H1 (cell line): ENCODE data around the gene LDLRAD4. TPM values are rescaled to one million over a fixed set of nuclear protein-coding genes. Genes with fewer than 3 reads are reported as not detected.
A peak's percentile ranks its signal among the peaks of the same experiment; 100 is the strongest.

ENCODE experiments used
- CTCF ChIA-PET: fragments of 300-600 bp; sonication (Branson Sonifier 250); formaldehyde crosslinking; loops from one replicate; lab custom pipeline; 2021; ENCODE audit not compliant: partially characterized antibody; lab: Charles Lee
- POLR2A ChIA-PET: fragments of 300-600 bp; sonication (Branson Sonifier 250); formaldehyde crosslinking; loops from one replicate; lab custom pipeline; 2021; ENCODE audit warnings: inconsistent platforms; ENCODE audit not compliant: partially characterized antibody; lab: Charles Lee
- DNase-seq, 2 experiments: peaks; one replicate each; pipeline versions ENCODE4 v3.0.0 to v3.0.0-alpha.2; 2010 to 2022; ENCODE audit warnings: low spot score in 2 of 2, low read depth in 1 of 2, mixed read lengths in 1 of 2
- FAIRE-seq: peaks from 2 replicates; lab custom pipeline; 2011; peaks lifted over from hg19 to GRCh38; lab: Jason Lieb, UNC
- H2AFZ ChIP-seq: 2 replicates; pipeline ENCODE4 v1.8.1; 2012; ENCODE audit warnings: low read length, inconsistent platforms
- H2AK5ac ChIP-seq: 2 replicates; pipeline ENCODE4 v1.6.1; 2013; ENCODE audit warnings: low read depth, low read length
- H2BK120ac ChIP-seq: replicated peaks from 2 replicates; pipeline ENCODE3; 2013; ENCODE audit warnings: low read depth, low read length, inconsistent platforms
- H2BK12ac ChIP-seq: 2 replicates; pipeline ENCODE4 v1.6.1; 2013; ENCODE audit warnings: low read depth, low read length
- H2BK15ac ChIP-seq: 2 replicates; pipeline ENCODE4 v1.6.1; 2013; ENCODE audit warnings: low read length
- H2BK20ac ChIP-seq: 2 replicates; pipeline ENCODE4 v1.6.1; 2013; ENCODE audit warnings: low read length
- H2BK5ac ChIP-seq: 2 replicates; pipeline ENCODE4 v1.6.1; 2013; ENCODE audit warnings: low read depth, low read length
- H3K14ac ChIP-seq: 2 replicates; pipeline ENCODE4 v1.6.1; 2013; ENCODE audit warnings: inconsistent platforms; ENCODE audit not compliant: insufficient read length
- H3K18ac ChIP-seq: 2 replicates; pipeline ENCODE4 v1.6.1; 2013; ENCODE audit warnings: low read length; ENCODE audit errors: extremely low read depth
- H3K23ac ChIP-seq: 2 replicates; pipeline ENCODE4 v1.6.1; 2013; ENCODE audit warnings: inconsistent platforms; ENCODE audit not compliant: insufficient read length
- H3K23me2 ChIP-seq: 2 replicates; pipeline ENCODE4 v1.6.1; 2013; ENCODE audit warnings: low read depth, low read length
- H3K27ac ChIP-seq: 2 replicates; pipeline ENCODE4 v1.6.1; 2011; ENCODE audit warnings: low read depth, low read length, inconsistent platforms
- H3K27me3 ChIP-seq, 4 experiments: replicated peaks in 1 of 4; 1 replicate in 1 of 4; 2 replicates in 3 of 4; pipeline versions ENCODE4 v1.6.1 to v1.8.1; 2011 to 2013; ENCODE audit warnings: low read length in 3 of 4, mild to moderate bottlenecking in 3 of 4, inconsistent platforms in 2 of 4, mixed read lengths in 2 of 4, moderate library complexity in 1 of 4; ENCODE audit not compliant: control insufficient read depth in 3 of 4, insufficient read depth in 3 of 4; ENCODE audit errors: extremely low read depth in 1 of 4
- H3K36me3 ChIP-seq, 4 experiments: 2 replicates each; pipeline versions ENCODE4 v1.6.1 to v1.8.1; 2011 to 2013; ENCODE audit warnings: mild to moderate bottlenecking in 4 of 4, low read length in 3 of 4, moderate library complexity in 2 of 4, control low read depth in 1 of 4, inconsistent platforms in 1 of 4; ENCODE audit not compliant: insufficient read depth in 4 of 4, control insufficient read depth in 2 of 4
- H3K4ac ChIP-seq: replicated peaks from 2 replicates; pipeline ENCODE3; 2013; ENCODE audit warnings: low read length, low read depth, mixed read lengths, inconsistent platforms; ENCODE audit not compliant: insufficient read length
- H3K4me1 ChIP-seq, 4 experiments: replicated peaks in 1 of 4; 1 replicate in 1 of 4; 2 replicates in 3 of 4; pipeline versions ENCODE4 v1.6.1 to v1.8.1; 2011 to 2013; ENCODE audit warnings: low read length in 3 of 4, inconsistent platforms in 2 of 4, mixed read lengths in 1 of 4; ENCODE audit not compliant: insufficient read depth in 4 of 4, control insufficient read depth in 3 of 4
- H3K4me2 ChIP-seq, 2 experiments: 2 replicates each; pipeline versions ENCODE4 v1.6.1 to v1.8.1; 2011 to 2013; ENCODE audit warnings: low read depth in 2 of 2, low read length in 2 of 2, control low read depth in 1 of 2, inconsistent platforms in 1 of 2, mild to moderate bottlenecking in 1 of 2; ENCODE audit not compliant: insufficient read depth in 1 of 2
- H3K4me3 ChIP-seq, 4 experiments: fragments of 200-600, 300-600 bp in 1 of 4; sonication (generic), shearing (Covaris generic), sonication (Bioruptor Twin) in 1 of 4; 2 replicates each; pipeline versions ENCODE4 v1.5.1 to v1.8.1; 2011 to 2016; ENCODE audit warnings: low read length in 4 of 4, low read depth in 3 of 4, control low read depth in 2 of 4, inconsistent platforms in 2 of 4, mild to moderate bottlenecking in 2 of 4, mixed read lengths in 1 of 4, moderate library complexity in 1 of 4; ENCODE audit not compliant: insufficient read depth in 2 of 4; ENCODE audit errors: extremely low read depth in 1 of 4
- H3K56ac ChIP-seq: replicated peaks from 2 replicates; pipeline ENCODE3; 2013; ENCODE audit warnings: low read depth, mild to moderate bottlenecking, mixed read lengths, low read length, inconsistent platforms; ENCODE audit not compliant: insufficient read length
- H3K79me1 ChIP-seq: 2 replicates; pipeline ENCODE4 v1.6.1; 2013; ENCODE audit warnings: low read depth, low read length, control low read depth
- H3K79me2 ChIP-seq, 2 experiments: 2 replicates each; pipeline versions ENCODE4 v1.6.1 to v1.8.1; 2012 to 2013; ENCODE audit warnings: low read length in 2 of 2, mild to moderate bottlenecking in 2 of 2, inconsistent platforms in 1 of 2; ENCODE audit not compliant: insufficient read depth in 2 of 2, control insufficient read depth in 1 of 2
- H3K9ac ChIP-seq, 4 experiments: replicated peaks in 1 of 4; 1 replicate in 1 of 4; 2 replicates in 3 of 4; pipeline versions ENCODE4 v1.6.1 to v1.8.1; 2011 to 2013; ENCODE audit warnings: low read depth in 3 of 4, low read length in 3 of 4, control low read depth in 2 of 4, mild to moderate bottlenecking in 2 of 4, moderate library complexity in 2 of 4, inconsistent platforms in 1 of 4; ENCODE audit errors: extremely low read depth in 1 of 4
- H3K9me3 ChIP-seq, 2 experiments: 2 replicates each; pipeline versions ENCODE4 v1.6.1 to v1.8.1; 2012 to 2013; ENCODE audit warnings: mild to moderate bottlenecking in 2 of 2, moderate library complexity in 2 of 2, control low read depth in 1 of 2, inconsistent platforms in 1 of 2, low read depth in 1 of 2, low read length in 1 of 2, mixed read lengths in 1 of 2; ENCODE audit not compliant: insufficient read depth in 2 of 2
- H4K20me1 ChIP-seq, 2 experiments: replicated peaks in 1 of 2; 2 replicates each; pipeline versions ENCODE3 to v1.8.1; 2011 to 2013; ENCODE audit warnings: inconsistent platforms in 2 of 2, low read length in 2 of 2, mild to moderate bottlenecking in 1 of 2; ENCODE audit not compliant: insufficient read depth in 2 of 2, control insufficient read depth in 1 of 2
- H4K5ac ChIP-seq: 2 replicates; pipeline ENCODE4 v1.6.1; 2013; ENCODE audit warnings: low read length, low read depth, mixed read lengths, inconsistent platforms; ENCODE audit not compliant: insufficient read length
- H4K8ac ChIP-seq: 2 replicates; pipeline ENCODE4 v1.8.0; 2013; ENCODE audit warnings: mild to moderate bottlenecking, moderate library complexity, low read length, inconsistent platforms; ENCODE audit not compliant: insufficient read depth; ENCODE audit errors: extremely low read depth
- H4K91ac ChIP-seq: replicated peaks from 2 replicates; pipeline ENCODE3; 2013; ENCODE audit warnings: low read length, mixed read lengths, inconsistent platforms; ENCODE audit not compliant: insufficient read length
- ATF3 ChIP-seq: IDR thresholded peaks from 2 replicates; pipeline ENCODE4 v1.6.1; 2011; ENCODE audit warnings: low read depth, mild to moderate bottlenecking, low read length; ENCODE audit not compliant: insufficient read depth
- BACH1 ChIP-seq: IDR thresholded peaks from 2 replicates; pipeline ENCODE4 v1.6.1; 2012; ENCODE audit warnings: low read length, improper control_type of control experiment
- EZH2 ChIP-seq: fragments of 200-600 bp; sonication (generic); IDR thresholded peaks from 2 replicates; pipeline ENCODE4 v1.7.1; 2012; ENCODE audit warnings: low read depth, mild to moderate bottlenecking, moderate library complexity, low read length, inconsistent platforms; ENCODE audit not compliant: severe bottlenecking
- KDM4A ChIP-seq: IDR thresholded peaks from one replicate; pipeline ENCODE4 v1.7.1; 2012; ENCODE audit warnings: low read depth, mild to moderate bottlenecking, moderate library complexity, low read length, inconsistent platforms; ENCODE audit not compliant: severe bottlenecking
- NRF1 ChIP-seq: IDR thresholded peaks from 2 replicates; pipeline ENCODE4 v1.6.1; 2011; ENCODE audit warnings: mild to moderate bottlenecking, low read depth, low read length, improper control_type of control experiment
- RAD21 ChIP-seq, 2 experiments: IDR thresholded peaks in 1 of 2; conservative IDR thresholded peaks in 1 of 2; 2 replicates each; pipeline ENCODE4 v1.6.1; 2011; ENCODE audit warnings: low read depth in 2 of 2, low read length in 2 of 2, improper control_type of control experiment in 1 of 2, inconsistent platforms in 1 of 2, mild to moderate bottlenecking in 1 of 2, moderate library complexity in 1 of 2
- RBBP5 ChIP-seq: IDR thresholded peaks from 2 replicates; pipeline ENCODE4 v1.7.1; 2012; ENCODE audit warnings: low read depth, mild to moderate bottlenecking, inconsistent platforms, low read length, moderate library complexity, borderline replicate concordance
- SUZ12 ChIP-seq: fragments of 200-600 bp; sonication (generic); IDR thresholded peaks from 2 replicates; pipeline ENCODE4 v1.6.1; 2012; ENCODE audit warnings: mild to moderate bottlenecking, inconsistent platforms, low read length, moderate library complexity, mixed read lengths
- WGBS, 2 experiments: shearing (Covaris generic) in 1 of 2; methylation state at CpG; one replicate each; pipeline versions ENCODE4 v1.1.6 to v1.1.7; 2013 to 2015; ENCODE audit warnings: low lambda C conversion rate in 2 of 2, mixed read lengths in 2 of 2, inconsistent platforms in 1 of 2, low coverage in 1 of 2, missing lambda C conversion rate in 1 of 2; ENCODE audit not compliant: insufficient replicate concordance in 2 of 2, insufficient coverage in 1 of 2, insufficient read length in 1 of 2; ENCODE audit errors: extremely low coverage in 1 of 2, missing lambda C conversion rate in 1 of 2; 5-methylcytosine and 5-hydroxymethylcytosine counted together
- polyA plus RNA-seq, 7 experiments: library from polyadenylated mRNA; depleted of rRNA in 3 of 7; stranded (reverse) in 5 of 7; unstranded in 2 of 7; fragments of >200 nt in 5 of 7; fragments of 200-250 nt in 2 of 7; gene quantifications; 1 replicate in 5 of 7; 2 replicates in 1 of 7; 4 replicates in 1 of 7; pipeline versions ENCODE4 v1.2.1 to v1.2.3, GENCODE V29; 2011 to 2013; ENCODE audit warnings: missing spikeins in 2 of 7, mixed read lengths in 2 of 7
- total RNA-seq: library from RNA; stranded (reverse); fragmentation: NEBNext Ultra II Directional; extraction: Animal tissue kit (Norgen Biotek cat#: 25700); gene quantifications from 2 replicates; pipeline ENCODE4 v1.2.1, GENCODE V29; 2021

The LDLRAD4 gene
- total and polyA plus RNA-seq, 2 of the 8 experiments (the other 6 are each of a cell fraction or from before 2014, with no cell fraction given): 0.77 to 1.4 TPM

GRCh38 chr18:13216711-13217465 is 1.7 kb upstream of the LDLRAD4 start:
- no peaks in the 10 kb centered on the region for H3K79me2 ChIP-seq
- H3K9ac ChIP-seq: no peak overlapping the region
- H3K79me1 ChIP-seq: no peaks in the 10 kb centered on the region
- no peak overlapping the region for H3K18ac ChIP-seq
- H3K4me2 ChIP-seq: peak overlapping the region; percentile 61 to 92
- H3K27me3 ChIP-seq: peaks cover 10 to 36% (median 33%) of the 10 kb centered on the region in 4 experiments
- peaks cover 14% of the 10 kb centered on the region; the same call in 1 of the 2 replicates for H3K23me2 ChIP-seq
- no peaks in the 10 kb centered on the region for H3K9me3 ChIP-seq
- FAIRE-seq (no peak), DNase-seq (peak in 1 of 2 experiments; percentile 72)
- 8% methylated on average over 22 of the region's 59 CpGs; no CpG with 5 or more reads in 1 of the 2 experiments for WGBS, 2 experiments
- no peak overlapping the region for H4K8ac ChIP-seq
- no peak overlapping the region for H3K27ac ChIP-seq
- peak overlapping the region; percentile 40 to 72 (median 52) for H3K4me3 ChIP-seq
- no peak overlapping the region for H3K56ac ChIP-seq
- H2BK15ac ChIP-seq: no peak overlapping the region
- no peak overlapping the region for H3K23ac ChIP-seq
- no peak overlapping the region for H3K4ac ChIP-seq
- ChIA-PET POLR2A (no interaction called here), CTCF (interaction anchor here (0.6 to 2.0 kb wide), 31 partner anchors 9 to 341 kb away, joined by 3 to 6 read pairs (median 4); no protein-coding TSS in a partner anchor)
- no peak overlapping the region; the same call in 1 of the 2 replicates for H2BK12ac ChIP-seq
- H2BK120ac ChIP-seq: no peak overlapping the region
- H4K91ac ChIP-seq: no peak overlapping the region
- no peak overlapping the region for H2AK5ac ChIP-seq
- no peak overlapping the region for H2BK5ac ChIP-seq
- no peak overlapping the region for H2BK20ac ChIP-seq
- no peak overlapping the region for H3K14ac ChIP-seq
- H2AFZ ChIP-seq: peak overlapping the region; percentile 42; the same call in 1 of the 2 replicates
- H3K36me3 ChIP-seq: no peaks in the 10 kb centered on the region
- H4K5ac ChIP-seq: no peak overlapping the region
- H3K4me1 ChIP-seq: peaks cover 0 to 5% (median 3%) of the 10 kb centered on the region in 4 experiments; a peak in 2 of 7 replicates
- no peaks in the 10 kb centered on the region for H4K20me1 ChIP-seq
- TF ChIP-seq RAD21 (IDR thresholded peaks at IDR 0.05 in 1 of 2, conservative IDR thresholded peaks at IDR 0.05 in 1 of 2; ENCODE audit: low read depth in 2 of 2, low read length in 2 of 2) (peak; percentile 7 to 47; a peak in 2 of 4 replicates), NRF1 (no peak), RBBP5 (0 out of 2 replicates have a peak, but pooled peaks have one; percentile 16), ATF3 (no peak), SUZ12 (0 out of 2 replicates have a peak, but pooled peaks have one; percentile 22), BACH1 (no peak), EZH2 (peak; percentile 57), KDM4A (peak; percentile 69)
